ENCODE data around the gene KRT80. TPM values are rescaled to one million over a fixed set of nuclear protein-coding genes. Genes with fewer than 3 reads are reported as not detected.

Gene KRT80
- total RNA-seq, 4 donors from 2014 or later = not detected

DNA sequence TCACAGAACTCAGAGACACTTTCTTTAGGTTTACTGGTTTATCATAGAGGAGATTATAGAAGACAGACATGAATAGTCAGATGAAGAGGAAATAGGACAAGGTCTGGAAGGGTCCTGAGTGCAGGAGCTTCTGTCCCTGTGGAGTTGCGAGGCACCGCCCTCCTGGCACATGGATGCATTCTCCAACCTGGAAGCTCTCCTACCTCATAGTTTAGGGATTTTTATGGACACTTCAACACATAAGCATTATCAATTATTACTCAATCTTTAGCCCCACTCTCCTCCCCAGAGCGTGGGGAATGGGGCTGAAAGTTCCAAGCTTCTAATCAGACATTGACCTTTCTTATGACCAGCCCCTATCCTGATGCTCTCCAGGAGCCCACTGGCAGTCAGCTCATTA lies 28.7 kb upstream of the KRT80 start:
- TF ChIP-seq, protein P1, sequence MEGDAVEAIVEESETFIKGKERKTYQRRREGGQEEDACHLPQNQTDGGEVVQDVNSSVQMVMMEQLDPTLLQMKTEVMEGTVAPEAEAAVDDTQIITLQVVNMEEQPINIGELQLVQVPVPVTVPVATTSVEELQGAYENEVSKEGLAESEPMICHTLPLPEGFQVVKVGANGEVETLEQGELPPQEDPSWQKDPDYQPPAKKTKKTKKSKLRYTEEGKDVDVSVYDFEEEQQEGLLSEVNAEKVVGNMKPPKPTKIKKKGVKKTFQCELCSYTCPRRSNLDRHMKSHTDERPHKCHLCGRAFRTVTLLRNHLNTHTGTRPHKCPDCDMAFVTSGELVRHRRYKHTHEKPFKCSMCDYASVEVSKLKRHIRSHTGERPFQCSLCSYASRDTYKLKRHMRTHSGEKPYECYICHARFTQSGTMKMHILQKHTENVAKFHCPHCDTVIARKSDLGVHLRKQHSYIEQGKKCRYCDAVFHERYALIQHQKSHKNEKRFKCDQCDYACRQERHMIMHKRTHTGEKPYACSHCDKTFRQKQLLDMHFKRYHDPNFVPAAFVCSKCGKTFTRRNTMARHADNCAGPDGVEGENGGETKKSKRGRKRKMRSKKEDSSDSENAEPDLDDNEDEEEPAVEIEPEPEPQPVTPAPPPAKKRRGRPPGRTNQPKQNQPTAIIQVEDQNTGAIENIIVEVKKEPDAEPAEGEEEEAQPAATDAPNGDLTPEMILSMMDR (IDR thresholded peaks at IDR 0.05; ENCODE audit: low read depth) = no peak

DNA sequence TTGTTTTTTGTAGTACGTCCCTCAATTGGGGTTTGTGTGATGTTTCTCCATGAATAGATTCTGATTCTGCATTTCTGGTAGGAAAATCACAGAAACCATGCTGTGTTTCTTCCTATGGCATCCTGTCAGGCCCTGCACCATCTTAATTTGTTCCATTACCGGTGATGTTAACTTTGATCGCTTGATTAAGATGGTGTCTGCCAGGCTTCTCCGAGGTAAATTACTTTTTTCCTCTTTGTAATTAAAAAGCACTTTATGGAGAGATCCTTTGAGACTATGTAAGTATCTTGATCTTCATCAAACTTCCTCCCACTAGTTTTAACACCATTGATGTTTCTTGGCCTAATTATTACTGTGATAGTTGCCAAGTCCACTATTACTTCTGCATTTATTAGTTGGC lies 26.2 kb upstream of the KRT80 start:
- TF ChIP-seq, protein P1 (IDR thresholded peaks at IDR 0.05; ENCODE audit: low read depth) = no peak

DNA sequence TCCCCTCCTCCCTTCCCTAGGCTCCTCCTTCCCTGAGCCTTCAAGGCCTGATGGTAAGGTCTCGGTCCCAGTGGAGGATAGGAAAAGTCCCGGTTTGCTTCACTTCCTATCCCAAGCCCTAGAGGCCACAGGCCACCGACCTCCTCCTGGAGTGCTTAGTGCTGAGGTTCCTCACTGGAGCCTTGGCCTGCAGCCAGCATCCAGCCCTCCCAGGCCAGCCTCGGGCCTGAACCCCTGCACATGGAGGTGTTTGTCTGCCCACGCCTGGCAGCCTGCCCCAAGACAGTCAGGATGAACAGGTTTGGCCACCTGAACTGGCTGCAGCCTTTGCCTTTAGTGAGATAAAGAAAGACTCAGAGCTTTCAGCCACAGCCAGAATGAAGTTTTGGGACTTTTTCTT lies 25.4 kb upstream of the KRT80 start:
- TF ChIP-seq, protein P1 (IDR thresholded peaks at IDR 0.05; ENCODE audit: low read depth) = no peak

DNA sequence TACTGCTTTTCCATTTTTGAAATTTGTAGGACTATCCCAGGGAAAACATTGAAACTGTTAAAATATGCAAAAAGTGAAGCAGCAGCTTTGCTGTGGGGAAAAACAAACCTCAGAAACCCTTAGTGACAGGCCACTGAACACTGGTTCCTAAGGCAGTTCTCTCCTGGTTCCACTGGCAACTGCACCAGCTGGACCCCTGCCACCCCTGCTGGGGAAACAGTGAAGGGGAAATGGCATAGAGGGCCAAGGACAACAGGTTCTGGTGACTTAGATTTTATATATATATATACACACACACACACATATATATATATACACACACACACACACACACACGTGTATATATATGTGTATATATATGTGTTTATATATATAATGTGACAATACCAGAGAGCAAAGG lies 25.0 kb upstream of the KRT80 start:
- TF ChIP-seq, protein P1 (IDR thresholded peaks at IDR 0.05; ENCODE audit: low read depth) = no peak

DNA sequence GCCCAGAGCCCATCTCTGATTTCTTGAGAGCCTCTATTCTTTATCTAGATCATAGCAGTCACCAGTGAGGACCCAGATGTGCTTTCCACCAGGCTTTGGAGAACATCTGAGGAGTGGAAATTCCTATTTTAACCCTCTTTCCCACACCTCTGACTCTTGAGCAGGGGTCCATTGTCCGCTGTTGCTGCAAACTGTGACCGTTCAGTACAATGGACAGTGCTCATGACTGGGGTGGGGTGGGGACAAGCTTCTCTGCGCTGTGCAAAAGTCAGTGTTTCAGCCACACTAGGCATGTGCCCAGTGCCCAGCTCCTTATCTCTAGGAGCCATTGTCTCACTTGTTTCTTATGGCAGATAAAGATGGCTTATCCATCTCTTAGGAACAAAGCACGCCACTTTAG lies 24.3 kb upstream of the KRT80 start:
- TF ChIP-seq, protein P1 (IDR thresholded peaks at IDR 0.05; ENCODE audit: low read depth) = no peak

DNA sequence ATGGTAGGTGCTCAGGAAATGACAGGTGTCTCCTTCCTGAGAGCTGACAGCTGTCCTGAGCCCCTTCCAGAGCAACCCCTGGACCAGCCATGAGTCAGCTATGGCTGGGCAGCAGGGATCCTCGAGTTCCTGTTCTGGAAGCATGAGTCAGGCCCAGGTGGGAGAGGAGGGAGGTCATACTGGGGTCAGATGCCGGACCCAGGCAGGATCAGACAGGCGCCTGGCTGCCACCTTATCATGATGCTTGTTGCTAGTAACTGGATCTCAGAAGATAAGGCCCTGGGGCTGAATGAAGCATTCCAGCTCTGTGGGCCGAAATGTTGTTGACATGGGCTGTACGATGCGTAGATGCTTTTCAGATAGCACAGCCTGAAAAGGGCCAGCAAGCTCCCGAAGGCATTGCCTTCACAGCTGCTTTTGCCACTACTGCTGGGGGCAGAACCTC lies 23.8 kb upstream of the KRT80 start:
- TF ChIP-seq, protein P1 (IDR thresholded peaks at IDR 0.05; ENCODE audit: low read depth) = no peak

DNA sequence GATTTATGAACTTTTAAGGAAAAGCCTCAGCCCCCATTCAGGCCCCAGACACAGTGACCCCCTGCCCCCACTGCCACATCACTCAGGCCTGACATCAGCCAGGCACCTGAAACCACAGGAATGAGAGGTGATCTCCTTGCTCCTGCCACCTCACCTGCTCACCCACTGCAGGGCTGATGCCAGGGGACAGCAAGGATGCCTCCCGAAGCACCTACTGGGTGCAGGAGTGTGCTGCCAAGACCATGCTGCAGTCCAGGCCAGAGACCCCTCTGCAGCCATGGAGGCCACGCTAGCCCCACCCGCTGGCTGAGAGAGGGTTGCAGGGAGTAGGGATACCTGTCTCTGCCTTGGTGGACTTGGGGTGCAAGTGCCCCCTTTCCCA lies 22.6 kb upstream of the KRT80 start:
- TF ChIP-seq, protein P1 (IDR thresholded peaks at IDR 0.05; ENCODE audit: low read depth) = no peak
